Activated CD4-positive, alpha-beta memory T cell treated with anti-CD3 and anti-CD28 coated beads, Interleukin-2, amount 10 ng/mL, durations not matched to agents 7 days and 5 days (primary cell): Measurements from ENCODE around the gene PRDM16. TPM values are rescaled to one million over a fixed set of nuclear protein-coding genes. Genes with fewer than 3 reads are reported as not detected.

Experiments
- CTCF ChIA-PET: fragments of 350-600 bp; sonication (Branson Sonifier 250); formaldehyde crosslinking; loops from one replicate; lab custom pipeline; 2021; ENCODE audit warnings: antibody characterized with exemption, inconsistent platforms; lab: Charles Lee
- POLR2A ChIA-PET: fragments of 350-600 bp; sonication (Branson Sonifier 250); formaldehyde crosslinking; loops from one replicate; lab custom pipeline; 2021; ENCODE audit warnings: antibody characterized with exemption; lab: Charles Lee
- DNase-seq: peaks from one replicate; pipeline ENCODE4 v3.0.0-alpha.2; 2020
- H3K27ac Mint-ChIP-seq: one replicate; pipeline ENCODE4 v1.8.0; 2021; ENCODE audit warnings: mild to moderate bottlenecking, mixed read lengths
- H3K27me3 Mint-ChIP-seq: one replicate; pipeline ENCODE4 v1.8.0; 2021; ENCODE audit warnings: mixed read lengths
- H3K36me3 Mint-ChIP-seq: one replicate; pipeline ENCODE4 v1.8.0; 2021; ENCODE audit warnings: low read depth, mixed read lengths
- H3K4me1 Mint-ChIP-seq: one replicate; pipeline ENCODE4 v1.8.0; 2021; ENCODE audit warnings: mixed read lengths
- H3K4me3 Mint-ChIP-seq: one replicate; pipeline ENCODE4 v1.8.0; 2021; ENCODE audit warnings: mild to moderate bottlenecking, mixed read lengths
- H3K9me3 Mint-ChIP-seq: one replicate; pipeline ENCODE4 v1.8.0; 2021; ENCODE audit warnings: mixed read lengths
- total RNA-seq, 2 experiments: library from RNA; stranded (reverse); gene quantifications; one replicate each; pipeline ENCODE4 v1.2.3, GENCODE V29; 2021

The PRDM16 gene
- total RNA-seq, 2 experiments from 2014 or later: 0.03 to 0.20 TPM

GRCh38 chr1:3363023-3363422 is 294.0 kb downstream of the PRDM16 start:
- no peak for DNase-seq
- no peak overlapping the region for H3K4me3 Mint-ChIP-seq
- no peak overlapping the region for H3K27ac Mint-ChIP-seq
- ChIA-PET CTCF (no interaction called here), POLR2A (interaction anchor here (0.7 kb wide), 1 partner anchor 14 kb away, joined by 3 read pairs; no protein-coding TSS in a partner anchor)
- H3K9me3 Mint-ChIP-seq: no peaks in the 10 kb centered on the region
- no peaks in the 10 kb centered on the region for H3K4me1 Mint-ChIP-seq
- H3K27me3 Mint-ChIP-seq: peaks cover 2% of the 10 kb centered on the region
- H3K36me3 Mint-ChIP-seq: no peaks in the 10 kb centered on the region

GRCh38 chr1:3363756-3364155 is 294.8 kb downstream of the PRDM16 start:
- no peak overlapping the region for H3K27ac Mint-ChIP-seq
- POLR2A ChIA-PET: interaction anchor here (0.7 kb wide), 1 partner anchor 13 kb away, joined by 3 read pairs; no protein-coding TSS in a partner anchor
- H3K27me3 Mint-ChIP-seq: peaks cover 2% of the 10 kb centered on the region
- CTCF ChIA-PET: no interaction called here
- no peak overlapping the region for H3K4me3 Mint-ChIP-seq
- H3K4me1 Mint-ChIP-seq: no peaks in the 10 kb centered on the region
- no peaks in the 10 kb centered on the region for H3K9me3 Mint-ChIP-seq
- no peak for DNase-seq
- H3K36me3 Mint-ChIP-seq: no peaks in the 10 kb centered on the region

- Mint-ChIP-seq H3K27ac (no peak overlapping the region), H3K27me3 (peaks cover 2% of the 10 kb centered on the region), H3K4me3 (no peak overlapping the region), H3K9me3 (no peaks in the 10 kb centered on the region), H3K4me1 (no peaks in the 10 kb centered on the region), H3K36me3 (no peaks in the 10 kb centered on the region)
- POLR2A ChIA-PET: no interaction called here
- CTCF ChIA-PET: no interaction called here
- no peak for DNase-seq
Observed at GRCh38 chr1:3364551-3364950, 295.5 kb downstream of the PRDM16 start.

- no peaks in the 10 kb centered on the region for H3K36me3 Mint-ChIP-seq
- H3K9me3 Mint-ChIP-seq: no peaks in the 10 kb centered on the region
- CTCF ChIA-PET: no interaction called here
- POLR2A ChIA-PET: no interaction called here
- no peak for DNase-seq
- H3K4me3 Mint-ChIP-seq: no peak overlapping the region
- peaks cover 2% of the 10 kb centered on the region for H3K27me3 Mint-ChIP-seq
- H3K4me1 Mint-ChIP-seq: no peaks in the 10 kb centered on the region
- H3K27ac Mint-ChIP-seq: no peak overlapping the region
Observed at GRCh38 chr1:3364983-3365382, 296.0 kb downstream of the PRDM16 start.

- Mint-ChIP-seq H3K4me3 (no peak overlapping the region), H3K4me1 (no peaks in the 10 kb centered on the region), H3K27me3 (peaks cover 2% of the 10 kb centered on the region), H3K27ac (no peak overlapping the region), H3K9me3 (no peaks in the 10 kb centered on the region), H3K36me3 (no peaks in the 10 kb centered on the region)
- ChIA-PET CTCF (no interaction called here), POLR2A (no interaction called here)
- no peak for DNase-seq
Observed at GRCh38 chr1:3365523-3366125, 296.6 kb downstream of the PRDM16 start.

GRCh38 chr1:3366126-3367051 is 297.4 kb downstream of the PRDM16 start:
- CTCF ChIA-PET: no interaction called here
- no peak for DNase-seq
- no peak overlapping the region for H3K4me3 Mint-ChIP-seq
- no peaks in the 10 kb centered on the region for H3K9me3 Mint-ChIP-seq
- POLR2A ChIA-PET: no interaction called here
- H3K4me1 Mint-ChIP-seq: no peaks in the 10 kb centered on the region
- H3K36me3 Mint-ChIP-seq: no peaks in the 10 kb centered on the region
- peaks cover 2% of the 10 kb centered on the region for H3K27me3 Mint-ChIP-seq
- no peak overlapping the region for H3K27ac Mint-ChIP-seq

- H3K9me3 Mint-ChIP-seq: no peaks in the 10 kb centered on the region
- ChIA-PET CTCF (no interaction called here), POLR2A (no interaction called here)
- peaks cover 3% of the 10 kb centered on the region for H3K4me1 Mint-ChIP-seq
- no peak overlapping the region for H3K4me3 Mint-ChIP-seq
- H3K27ac Mint-ChIP-seq: no peak overlapping the region
- H3K36me3 Mint-ChIP-seq: no peaks in the 10 kb centered on the region
- no peak for DNase-seq
- H3K27me3 Mint-ChIP-seq: peaks cover 2% of the 10 kb centered on the region
Observed at GRCh38 chr1:3367376-3367775, 298.4 kb downstream of the PRDM16 start.

GRCh38 chr1:3368059-3368458 is 299.1 kb downstream of the PRDM16 start:
- DNase-seq: no peak
- POLR2A ChIA-PET: no interaction called here
- H3K4me1 Mint-ChIP-seq: peaks cover 9% of the 10 kb centered on the region
- no peak overlapping the region for H3K4me3 Mint-ChIP-seq
- no peak overlapping the region for H3K27ac Mint-ChIP-seq
- CTCF ChIA-PET: no interaction called here
- H3K36me3 Mint-ChIP-seq: no peaks in the 10 kb centered on the region
- no peaks in the 10 kb centered on the region for H3K9me3 Mint-ChIP-seq
- peaks cover 2% of the 10 kb centered on the region for H3K27me3 Mint-ChIP-seq

- Mint-ChIP-seq H3K9me3 (no peaks in the 10 kb centered on the region), H3K4me1 (peaks cover 9% of the 10 kb centered on the region), H3K27ac (no peak overlapping the region), H3K36me3 (no peaks in the 10 kb centered on the region), H3K27me3 (peaks cover 2% of the 10 kb centered on the region), H3K4me3 (no peak overlapping the region)
- POLR2A ChIA-PET: no interaction called here
- CTCF ChIA-PET: no interaction called here
- no peak for DNase-seq
Observed at GRCh38 chr1:3368711-3369445, 299.9 kb downstream of the PRDM16 start.

- H3K9me3 Mint-ChIP-seq: no peaks in the 10 kb centered on the region
- H3K36me3 Mint-ChIP-seq: no peaks in the 10 kb centered on the region
- peaks cover 2% of the 10 kb centered on the region for H3K27me3 Mint-ChIP-seq
- POLR2A ChIA-PET: no interaction called here
- H3K27ac Mint-ChIP-seq: no peak overlapping the region
- no peak for DNase-seq
- H3K4me3 Mint-ChIP-seq: no peak overlapping the region
- CTCF ChIA-PET: no interaction called here
- peaks cover 9% of the 10 kb centered on the region for H3K4me1 Mint-ChIP-seq
Observed at GRCh38 chr1:3369446-3370076, 300.6 kb downstream of the PRDM16 start.

GRCh38 chr1:3370856-3371703 is 302.1 kb downstream of the PRDM16 start:
- Mint-ChIP-seq H3K27ac (no peak overlapping the region), H3K4me1 (peaks cover 9% of the 10 kb centered on the region), H3K4me3 (no peak overlapping the region), H3K9me3 (no peaks in the 10 kb centered on the region), H3K27me3 (no peaks in the 10 kb centered on the region), H3K36me3 (no peaks in the 10 kb centered on the region)
- CTCF ChIA-PET: no interaction called here
- POLR2A ChIA-PET: no interaction called here
- DNase-seq: no peak

GRCh38 chr1:3372317-3372716 is 303.3 kb downstream of the PRDM16 start:
- POLR2A ChIA-PET: no interaction called here
- no peaks in the 10 kb centered on the region for H3K9me3 Mint-ChIP-seq

More at GRCh38 chr1:3372317-3372716, 303.3 kb downstream of the PRDM16 start:
- H3K4me1 Mint-ChIP-seq: peaks cover 9% of the 10 kb centered on the region
- H3K27me3 Mint-ChIP-seq: no peaks in the 10 kb centered on the region
- peak; percentile 53 for DNase-seq
- no peak overlapping the region for H3K27ac Mint-ChIP-seq
- H3K4me3 Mint-ChIP-seq: no peak overlapping the region
- H3K36me3 Mint-ChIP-seq: no peaks in the 10 kb centered on the region
- CTCF ChIA-PET: no interaction called here
